Omental fat pad (tissue), 4 donors: ENCODE measurements around the gene TCEA2. TPM values are rescaled to one million over a fixed set of nuclear protein-coding genes. Genes with fewer than 3 reads are reported as not detected.

ENCODE experiments used
- ATAC-seq: fragments of 150-250 bp; one replicate; pipeline ENCODE4 v1.9.1; 2016; ENCODE audit warnings: mild to moderate bottlenecking, moderate library complexity; ENCODE audit not compliant: low FRiP score
- DNase-seq: peaks from one replicate; pipeline ENCODE4 v3.0.0-alpha.2; 2019; ENCODE audit warnings: low spot score
- CTCF ChIP-seq, 3 donors: fragments of 450-650 bp; IDR thresholded peaks; one replicate each; pipeline ENCODE4 v1.5.1; 2016 to 2017; ENCODE audit warnings: antibody characterized with exemption in 3 of 3, mild to moderate bottlenecking in 3 of 3, moderate library complexity in 2 of 3
- total RNA-seq, 4 donors: library from RNA; depleted of rRNA; stranded (reverse); fragments of >200 nt; gene quantifications; one replicate each; pipeline ENCODE4 v1.1.0, GENCODE V29; 2016

TCEA2 gene
- total RNA-seq, 4 donors from 2014 or later, result 20.5 to 34.8 (median 23.4) TPM

- no peak for TF ChIP-seq CTCF (IDR thresholded peaks at IDR 0.05)
- DNase-seq, result peak; percentile 13
- no peak for ATAC-seq
These were observed 46.0 kb downstream of the TCEA2 start for GRCh38 chr20:64108731-64109681.

- DNase-seq (peak; percentile 15), ATAC-seq (no peak)
- TF ChIP-seq CTCF (IDR thresholded peaks at IDR 0.05), result no peak
These were observed 46.9 kb downstream of the TCEA2 start for GRCh38 chr20:64109831-64110391.

- no peak for TF ChIP-seq CTCF (IDR thresholded peaks at IDR 0.05)
- DNase-seq (peak; percentile 19), ATAC-seq (no peak)
These were observed 47.5 kb downstream of the TCEA2 start for GRCh38 chr20:64110411-64111068.

- DNase-seq (peak; percentile 11), ATAC-seq (no peak)
- no peak for TF ChIP-seq CTCF (IDR thresholded peaks at IDR 0.05)
These were observed 49.0 kb downstream of the TCEA2 start for GRCh38 chr20:64111841-64112641.

GRCh38 chr20:64112691-64113443 lies 49.9 kb downstream of the TCEA2 start:
- ATAC-seq (no peak), DNase-seq (peak; percentile 13)
- no peak for TF ChIP-seq CTCF (IDR thresholded peaks at IDR 0.05)

- no peak for DNase-seq
- ATAC-seq, result no peak
- no peak for TF ChIP-seq CTCF (IDR thresholded peaks at IDR 0.05)
These were observed 50.4 kb downstream of the TCEA2 start for GRCh38 chr20:64113444-64113775.
